Measurements from ENCODE around the gene DBX1.

Gene DBX1

DNA sequence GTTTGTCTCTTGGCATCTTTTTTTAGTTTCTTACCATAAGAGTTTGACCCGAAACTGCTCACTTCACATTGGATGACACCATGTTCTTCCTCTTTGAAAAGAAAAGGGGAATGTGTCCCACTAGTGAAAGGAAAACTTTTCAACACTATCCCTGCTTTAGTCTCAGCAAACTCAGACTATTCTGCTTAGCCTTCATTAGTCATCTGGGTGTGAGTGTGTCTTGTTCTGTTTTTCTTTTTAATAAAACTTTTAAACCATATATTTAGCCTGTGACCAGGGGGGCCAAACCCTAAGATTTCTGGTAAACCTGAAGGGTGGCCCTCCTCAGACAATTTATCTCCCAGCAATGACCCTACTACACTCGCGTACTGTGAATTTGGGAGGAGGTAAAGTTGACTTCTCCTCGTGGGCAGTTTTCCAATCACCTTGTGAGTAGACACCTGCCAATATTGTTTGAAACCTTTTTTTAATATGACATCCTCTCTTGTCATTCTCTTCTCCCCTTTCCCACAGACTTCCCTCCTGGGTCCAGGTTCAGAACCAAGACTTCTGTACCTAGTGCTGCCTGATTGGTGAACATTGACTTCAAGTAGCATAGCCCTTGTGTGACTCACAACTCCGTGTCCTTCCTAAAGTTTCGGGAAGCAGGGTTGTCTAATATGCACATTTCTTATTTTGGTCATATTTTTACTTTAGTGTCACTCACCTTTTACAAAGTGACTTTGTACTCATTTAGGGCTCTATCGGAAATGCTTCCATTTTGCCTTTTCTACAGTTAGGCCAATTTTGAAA is 39.9 kb downstream of the DBX1 start:
- DNase-seq: peak; percentile 13

DNA sequence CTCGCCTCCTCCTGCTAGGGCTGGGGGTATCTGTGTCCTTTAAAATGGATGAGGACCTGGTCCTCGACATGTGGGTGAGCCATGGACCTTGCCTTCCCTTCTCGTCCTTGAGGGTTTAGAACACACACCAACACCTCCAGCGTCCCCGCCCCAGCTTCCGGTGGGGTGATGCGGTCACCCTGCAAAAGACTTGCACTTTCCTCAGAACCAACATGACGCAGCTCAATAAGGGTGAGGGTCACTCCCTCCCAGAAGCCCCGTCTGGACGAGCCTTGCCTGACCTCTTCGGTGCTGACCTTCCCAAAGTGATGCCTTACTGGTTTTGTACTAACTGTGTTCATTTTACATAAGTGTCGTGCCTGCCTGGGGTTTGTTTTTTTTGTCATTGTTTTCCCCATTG is 41.0 kb downstream of the DBX1 start:
- no peak for DNase-seq

DNA sequence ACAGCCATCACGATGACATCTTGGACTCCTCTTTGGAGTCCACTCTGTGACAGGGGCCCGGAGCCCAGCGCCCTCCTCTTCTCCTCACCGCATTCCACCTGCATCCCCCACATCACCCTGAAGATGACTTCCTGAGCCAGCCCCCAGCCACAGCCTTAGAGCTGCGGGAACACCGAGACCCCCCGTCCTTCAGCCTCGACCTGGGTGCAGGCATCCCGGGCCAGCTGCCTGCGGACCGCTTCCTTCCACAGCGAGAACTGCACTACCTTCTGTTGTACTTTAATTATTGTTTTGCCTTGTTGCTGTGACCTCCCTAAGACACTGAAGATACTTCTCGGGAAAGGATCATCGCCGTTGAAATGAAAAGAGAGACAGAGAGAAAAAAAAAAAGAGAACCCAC is 42.1 kb downstream of the DBX1 start:
- no peak for DNase-seq

DNA sequence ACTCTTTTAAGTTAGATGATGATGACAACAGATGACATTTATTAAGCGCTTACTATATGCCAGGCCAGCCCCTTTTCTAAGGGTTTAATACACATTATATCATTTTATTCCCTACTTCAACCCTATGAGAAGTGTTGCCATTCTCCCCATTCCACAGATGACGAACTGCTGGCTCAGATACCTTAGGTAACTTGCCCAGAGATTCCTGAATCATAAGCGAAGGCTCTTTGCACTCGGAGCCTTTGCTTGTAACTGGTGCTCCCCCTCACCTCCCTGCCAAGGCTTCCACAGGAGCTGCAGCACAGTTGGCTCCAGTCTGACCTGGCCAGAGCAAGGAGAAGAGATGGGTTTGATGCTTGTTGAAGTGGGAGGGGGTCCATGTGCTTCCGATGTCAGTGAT is 43.0 kb downstream of the DBX1 start:
- DNase-seq: no peak

DNA sequence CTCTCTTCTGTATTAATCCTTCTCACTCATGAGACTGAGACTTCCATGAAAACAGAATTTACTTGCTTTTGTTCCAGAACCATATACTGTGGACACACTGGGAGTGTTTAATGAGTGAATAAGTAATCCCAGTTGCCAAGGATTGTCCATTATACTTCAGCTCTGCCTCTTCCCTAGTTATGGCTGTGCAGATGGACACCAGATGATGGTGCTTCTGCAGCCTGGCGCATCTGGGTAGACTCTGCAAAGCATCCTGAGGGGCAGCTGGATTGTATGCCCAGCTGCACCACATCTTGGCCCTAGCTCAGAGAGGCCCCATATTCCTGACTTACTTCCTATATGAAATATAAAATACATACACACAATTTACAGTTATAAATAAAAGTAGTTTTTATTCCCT is 43.5 kb downstream of the DBX1 start:
- no peak for DNase-seq

DNA sequence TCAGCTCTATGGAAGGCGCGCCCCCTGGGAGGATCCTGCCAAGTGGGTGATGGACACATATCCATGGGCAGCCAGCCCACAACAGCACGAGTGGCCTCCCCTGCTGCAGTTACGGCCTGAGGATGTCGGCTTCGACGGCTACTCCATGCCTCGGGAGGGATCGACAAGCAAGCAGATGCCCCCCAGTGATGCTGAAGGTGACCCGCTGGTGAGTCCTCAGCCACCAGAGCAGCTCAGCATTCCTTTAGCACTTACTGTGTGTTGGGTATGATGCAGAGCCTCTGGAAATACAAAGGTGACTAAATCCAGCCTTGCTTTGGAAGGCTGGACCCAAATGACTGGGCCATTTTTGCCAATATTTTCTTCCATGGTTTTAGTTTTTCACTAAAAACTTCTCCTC is 45.7 kb downstream of the DBX1 start:
- peak; percentile 64 for DNase-seq

DNA sequence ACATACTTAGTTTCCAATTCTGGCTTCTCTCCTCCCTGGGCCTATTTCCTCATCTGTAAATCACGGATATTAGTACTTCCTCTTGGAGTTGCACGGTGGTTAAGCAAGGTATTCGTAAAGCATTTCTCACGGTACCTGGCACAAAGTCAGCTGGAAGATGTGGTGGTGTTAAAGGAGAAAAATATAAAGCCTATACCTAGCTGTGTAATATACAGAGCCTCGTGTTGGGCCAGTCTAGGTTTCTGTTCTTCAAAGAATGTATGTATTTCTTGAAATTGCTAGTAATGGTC is 47.2 kb downstream of the DBX1 start:
- no peak for DNase-seq

DNA sequence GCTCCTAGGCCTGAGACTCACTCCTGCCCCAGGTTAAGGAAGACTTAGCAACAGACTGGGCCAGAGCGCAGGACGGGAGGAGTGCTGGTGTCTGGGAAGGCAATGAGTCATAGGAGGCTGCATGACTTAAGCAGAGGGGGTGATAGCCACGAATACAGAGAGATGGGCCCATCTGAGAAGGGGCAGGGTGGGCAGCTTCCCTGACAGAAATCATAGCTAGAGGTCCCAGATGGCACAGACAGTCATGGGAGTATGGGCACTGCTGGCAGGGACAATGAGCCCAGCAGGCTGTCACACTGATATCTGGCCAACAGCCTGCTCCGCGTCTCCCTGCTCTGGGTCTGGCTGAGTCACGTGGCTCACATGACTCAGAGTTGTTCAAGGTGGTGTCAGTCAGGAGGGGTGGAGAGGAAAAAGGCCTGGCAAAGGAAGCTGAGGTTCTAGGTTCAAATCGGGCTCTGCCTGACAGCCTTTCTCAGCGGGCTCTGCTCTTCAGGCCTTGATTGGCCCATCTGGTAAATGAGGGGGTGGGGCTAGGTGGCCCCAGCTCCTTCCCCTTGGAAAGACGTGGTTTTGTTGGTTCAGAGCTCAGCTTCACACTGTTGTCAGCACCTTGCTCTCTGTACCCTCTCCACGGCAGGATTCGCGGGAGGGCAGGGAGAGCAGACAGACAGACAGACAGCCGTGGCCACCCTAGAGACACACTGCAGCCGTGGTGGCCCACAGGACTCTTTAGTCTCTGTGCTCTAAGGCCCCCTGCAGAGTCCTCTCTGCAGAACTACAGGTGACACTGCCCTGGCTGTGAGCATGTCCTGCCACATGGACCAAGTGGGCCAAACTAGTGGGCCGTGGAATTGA is 47.8 kb downstream of the DBX1 start:
- DNase-seq: peak; percentile 96

DNA sequence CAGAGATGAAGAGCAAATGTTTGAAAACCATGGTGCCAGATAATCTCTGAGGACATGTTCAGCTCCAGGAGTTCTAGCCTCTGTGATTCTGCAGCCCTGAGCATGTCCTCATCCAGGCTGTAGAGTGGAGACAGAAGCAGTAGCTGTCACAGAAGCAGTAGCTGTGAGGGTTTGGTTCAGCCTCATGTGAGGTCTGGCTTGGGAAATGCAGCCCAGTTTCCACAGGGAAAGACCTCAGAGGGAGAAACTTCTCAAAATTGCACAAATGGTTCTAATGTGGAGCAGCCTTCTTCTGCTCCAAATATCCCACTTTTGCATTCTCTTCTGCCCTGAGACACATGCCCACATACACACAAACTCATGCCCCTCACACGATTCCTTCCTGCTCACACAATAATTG is 48.4 kb downstream of the DBX1 start:
- no peak for DNase-seq

DNA sequence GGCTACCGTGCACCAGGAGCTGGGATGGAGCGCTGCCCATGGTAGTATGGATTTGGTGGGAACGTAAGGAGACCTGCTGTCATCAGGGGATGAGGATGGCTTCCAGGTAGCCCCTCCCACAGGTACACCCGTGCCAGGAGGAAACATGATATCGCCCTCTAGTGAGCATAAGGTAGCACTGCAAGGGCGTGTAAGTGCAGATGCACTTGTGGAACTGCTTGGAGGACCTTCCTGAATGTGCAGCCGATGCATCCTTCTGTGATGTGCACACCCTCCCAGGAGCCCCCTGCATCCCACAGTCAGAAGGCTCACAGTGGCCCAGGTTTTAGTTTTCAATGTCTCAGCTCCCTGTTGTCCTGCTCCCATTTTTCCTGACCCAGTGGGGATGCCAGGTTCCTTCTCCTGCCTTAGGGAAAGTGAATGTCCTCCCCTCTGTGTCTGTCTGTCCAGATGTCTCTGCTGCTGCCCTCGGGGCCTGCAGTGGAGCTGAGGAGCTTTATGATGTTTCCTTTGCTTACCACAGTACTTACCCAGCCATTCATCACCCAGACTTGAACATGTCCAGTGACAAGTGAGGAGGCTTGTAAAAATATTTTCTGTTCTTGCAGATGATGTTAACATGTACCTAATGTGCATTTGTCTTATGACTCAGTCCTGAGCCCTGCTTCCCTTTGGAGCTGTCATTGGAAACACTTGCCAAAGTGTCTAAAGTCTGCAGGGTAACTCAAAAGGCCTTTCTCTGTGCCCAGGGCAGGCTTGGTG is 49.2 kb downstream of the DBX1 start:
- DNase-seq: peak; percentile 95

DNA sequence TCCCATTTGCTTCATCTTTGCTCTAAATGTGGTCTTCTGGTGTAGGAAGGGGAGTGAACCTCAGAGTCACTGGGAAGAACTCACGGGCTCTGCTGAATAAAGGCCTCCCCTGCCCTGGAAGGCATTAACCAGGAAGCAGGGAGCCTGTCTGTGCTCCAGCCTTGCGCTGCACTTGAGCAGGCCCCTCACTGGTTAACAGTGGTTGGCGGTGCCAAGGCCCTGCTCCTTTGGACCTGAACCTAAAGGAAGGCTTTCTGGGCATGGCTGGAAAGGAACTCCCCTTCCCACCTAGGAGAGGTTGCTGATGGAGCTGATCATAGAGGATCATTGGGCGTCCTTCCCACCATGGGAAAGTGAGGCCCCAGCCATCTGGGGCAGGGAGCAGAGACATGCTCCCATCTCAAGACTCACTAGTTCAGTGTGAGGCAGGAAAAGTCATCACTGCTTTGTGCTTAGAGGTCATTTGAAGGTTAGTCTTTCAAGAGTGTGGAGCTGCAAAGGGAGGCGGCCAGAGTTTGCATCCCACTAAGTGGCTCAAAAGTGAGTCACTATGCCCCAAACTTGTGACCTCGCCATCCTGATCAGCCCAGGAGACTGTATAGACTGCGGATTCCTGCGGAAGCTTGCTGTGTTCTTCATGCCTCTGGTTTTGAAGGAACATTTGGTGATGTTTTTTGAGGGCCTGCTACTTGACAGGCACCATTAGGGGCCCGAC is 50.4 kb downstream of the DBX1 start:
- peak; percentile 40 for DNase-seq
